ENCODE data around the gene BAZ1A. TPM values are rescaled to one million over a fixed set of nuclear protein-coding genes. Genes with fewer than 3 reads are reported as not detected.

The BAZ1A gene
- total RNA-seq, 1 experiment from 2014 or later, result 17.3 TPM

DNA sequence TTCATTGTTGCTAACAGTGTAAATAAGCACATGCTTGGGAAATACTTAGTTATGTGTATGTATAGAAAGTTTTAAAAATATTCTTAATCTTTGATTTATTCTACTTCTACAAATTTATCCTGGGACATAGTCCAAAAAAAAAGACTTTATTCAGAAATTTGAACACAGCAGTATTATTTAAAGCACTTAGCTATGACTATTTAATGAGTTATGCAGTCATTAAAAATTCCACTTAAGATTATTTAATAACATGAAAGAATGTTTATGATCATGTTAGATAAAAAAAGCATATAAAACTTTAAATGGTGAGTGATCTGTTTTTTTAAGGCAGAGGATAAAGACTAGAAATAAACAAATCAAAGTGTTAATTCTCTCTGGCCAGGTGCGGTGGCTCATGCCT is 78.3 kb downstream of the BAZ1A start:
- intact Hi-C loops (cut with micrococcal nuclease; ENCODE audit: unreplicated experiment), result no loop called here
- no peak overlapping the region for H2AFZ ChIP-seq
- H3K9me2 ChIP-seq (ENCODE audit: insufficient read depth), result no peaks in the 10 kb centered on the region
- no peaks in the 10 kb centered on the region for H3K36me3 ChIP-seq (ENCODE audit: low read depth)
- no peak overlapping the region for H3K4me3 ChIP-seq
- no peak for DNase-seq
- TF ChIP-seq, protein P1, sequence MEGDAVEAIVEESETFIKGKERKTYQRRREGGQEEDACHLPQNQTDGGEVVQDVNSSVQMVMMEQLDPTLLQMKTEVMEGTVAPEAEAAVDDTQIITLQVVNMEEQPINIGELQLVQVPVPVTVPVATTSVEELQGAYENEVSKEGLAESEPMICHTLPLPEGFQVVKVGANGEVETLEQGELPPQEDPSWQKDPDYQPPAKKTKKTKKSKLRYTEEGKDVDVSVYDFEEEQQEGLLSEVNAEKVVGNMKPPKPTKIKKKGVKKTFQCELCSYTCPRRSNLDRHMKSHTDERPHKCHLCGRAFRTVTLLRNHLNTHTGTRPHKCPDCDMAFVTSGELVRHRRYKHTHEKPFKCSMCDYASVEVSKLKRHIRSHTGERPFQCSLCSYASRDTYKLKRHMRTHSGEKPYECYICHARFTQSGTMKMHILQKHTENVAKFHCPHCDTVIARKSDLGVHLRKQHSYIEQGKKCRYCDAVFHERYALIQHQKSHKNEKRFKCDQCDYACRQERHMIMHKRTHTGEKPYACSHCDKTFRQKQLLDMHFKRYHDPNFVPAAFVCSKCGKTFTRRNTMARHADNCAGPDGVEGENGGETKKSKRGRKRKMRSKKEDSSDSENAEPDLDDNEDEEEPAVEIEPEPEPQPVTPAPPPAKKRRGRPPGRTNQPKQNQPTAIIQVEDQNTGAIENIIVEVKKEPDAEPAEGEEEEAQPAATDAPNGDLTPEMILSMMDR (conservative IDR thresholded peaks at IDR 0.05), result no peak
- TF ChIP-seq EZH2 (IDR thresholded peaks at IDR 0.05; ENCODE audit: low read depth), result no peak
- no peaks in the 10 kb centered on the region for H3K9me3 ChIP-seq (ENCODE audit: insufficient read depth, low read depth)
- POLR2A ChIA-PET (ENCODE audit: unreplicated experiment), result no interaction called here
- H3K27me3 ChIP-seq (ENCODE audit: insufficient read depth, low read depth), result no peaks in the 10 kb centered on the region
- no peak overlapping the region for H3K4me2 ChIP-seq
- BruUV-seq (replicated peaks), result no TSS peak
- no peaks in the 10 kb centered on the region for H3K79me2 ChIP-seq (ENCODE audit: low read depth)
- no peaks in the 10 kb centered on the region for H3K4me1 ChIP-seq (replicated peaks; ENCODE audit: insufficient read depth)
- H4K20me1 ChIP-seq (ENCODE audit: insufficient read depth), result no peaks in the 10 kb centered on the region
- peaks cover 6% of the 10 kb centered on the region; the same call in 1 of the 2 replicates for H3F3A ChIP-seq (ENCODE audit: insufficient read depth, low read depth)
- H3K27ac ChIP-seq, result no peak overlapping the region
- CTCF ChIA-PET, result no interaction called here

DNA sequence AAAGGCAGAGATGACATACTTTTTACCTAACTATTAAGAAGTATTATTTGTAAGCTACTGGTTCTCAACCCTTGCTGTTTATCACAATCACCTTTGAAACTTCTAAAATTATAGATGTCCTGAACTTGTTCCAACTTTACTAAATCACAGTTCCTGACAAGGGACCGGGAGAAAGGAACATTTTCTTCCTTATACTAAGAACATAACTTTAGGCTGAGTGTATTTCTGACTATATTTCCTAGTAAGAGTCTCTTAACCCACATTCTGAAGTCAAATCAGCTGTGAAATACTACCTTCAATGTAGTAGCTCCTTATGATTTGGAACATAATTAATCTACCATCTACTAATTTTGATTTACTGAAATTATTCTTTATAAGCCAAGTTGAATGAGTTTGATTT is 80.2 kb downstream of the BAZ1A start:
- Histone ChIP-seq H3K4me2 (no peak overlapping the region), H3K79me2 (ENCODE audit: low read depth) (no peaks in the 10 kb centered on the region), H3K4me1 (replicated peaks; ENCODE audit: insufficient read depth) (no peaks in the 10 kb centered on the region), H3K27ac (no peak overlapping the region), H3K27me3 (ENCODE audit: insufficient read depth, low read depth) (no peaks in the 10 kb centered on the region), H3K9me2 (ENCODE audit: insufficient read depth) (no peaks in the 10 kb centered on the region), H2AFZ (no peak overlapping the region), H3K9me3 (ENCODE audit: insufficient read depth, low read depth) (no peaks in the 10 kb centered on the region), H3K36me3 (ENCODE audit: low read depth) (no peaks in the 10 kb centered on the region), H3F3A (ENCODE audit: insufficient read depth, low read depth) (peaks cover 6% of the 10 kb centered on the region; the same call in 1 of the 2 replicates), H3K4me3 (no peak overlapping the region), H4K20me1 (ENCODE audit: insufficient read depth) (no peaks in the 10 kb centered on the region)
- no TSS peak for BruUV-seq (replicated peaks)
- intact Hi-C loops (cut with micrococcal nuclease; ENCODE audit: unreplicated experiment), result no loop called here
- TF ChIP-seq EZH2 (IDR thresholded peaks at IDR 0.05; ENCODE audit: low read depth), result no peak
- TF ChIP-seq, protein P1 (conservative IDR thresholded peaks at IDR 0.05), result no peak
- POLR2A ChIA-PET (ENCODE audit: unreplicated experiment), result no interaction called here
- CTCF ChIA-PET, result no interaction called here
- DNase-seq, result no peak

DNA sequence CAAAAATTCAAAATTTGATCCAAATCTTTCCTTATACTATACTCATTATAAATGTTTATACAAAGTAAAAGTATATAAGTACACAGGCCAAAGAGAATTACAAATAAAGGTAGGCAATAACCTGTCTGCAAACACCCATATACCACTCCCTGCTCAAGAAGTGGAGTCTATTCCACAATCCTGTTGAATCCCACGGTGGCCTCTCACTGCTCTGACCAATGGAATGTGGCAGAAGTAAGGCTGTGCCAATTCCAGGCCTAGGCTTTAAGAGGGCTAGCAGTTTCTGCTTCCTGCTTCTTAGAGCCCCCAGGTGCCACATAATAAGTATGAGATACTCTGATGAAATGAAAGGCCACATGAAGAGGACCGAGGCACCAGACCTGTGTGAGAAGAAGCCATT is 80.9 kb downstream of the BAZ1A start:
- Histone ChIP-seq H3F3A (ENCODE audit: insufficient read depth, low read depth) (peaks cover 6% of the 10 kb centered on the region; the same call in 1 of the 2 replicates), H3K9me2 (ENCODE audit: insufficient read depth) (no peaks in the 10 kb centered on the region), H3K4me3 (no peak overlapping the region), H3K4me1 (replicated peaks; ENCODE audit: insufficient read depth) (no peaks in the 10 kb centered on the region), H4K20me1 (ENCODE audit: insufficient read depth) (no peaks in the 10 kb centered on the region), H2AFZ (no peak overlapping the region), H3K27ac (no peak overlapping the region), H3K27me3 (ENCODE audit: insufficient read depth, low read depth) (no peaks in the 10 kb centered on the region), H3K9me3 (ENCODE audit: insufficient read depth, low read depth) (no peaks in the 10 kb centered on the region), H3K79me2 (ENCODE audit: low read depth) (no peaks in the 10 kb centered on the region), H3K4me2 (no peak overlapping the region), H3K36me3 (ENCODE audit: low read depth) (no peaks in the 10 kb centered on the region)
- intact Hi-C loops (cut with micrococcal nuclease; ENCODE audit: unreplicated experiment), result no loop called here
- no TSS peak for BruUV-seq (replicated peaks)
- CTCF ChIA-PET, result no interaction called here
- POLR2A ChIA-PET (ENCODE audit: unreplicated experiment), result no interaction called here
- TF ChIP-seq EZH2 (IDR thresholded peaks at IDR 0.05; ENCODE audit: low read depth), result no peak
- TF ChIP-seq, protein P1 (conservative IDR thresholded peaks at IDR 0.05), result no peak
- DNase-seq, result no peak
